ENCODE data around the gene HIVEP2.

Gene HIVEP2

DNA sequence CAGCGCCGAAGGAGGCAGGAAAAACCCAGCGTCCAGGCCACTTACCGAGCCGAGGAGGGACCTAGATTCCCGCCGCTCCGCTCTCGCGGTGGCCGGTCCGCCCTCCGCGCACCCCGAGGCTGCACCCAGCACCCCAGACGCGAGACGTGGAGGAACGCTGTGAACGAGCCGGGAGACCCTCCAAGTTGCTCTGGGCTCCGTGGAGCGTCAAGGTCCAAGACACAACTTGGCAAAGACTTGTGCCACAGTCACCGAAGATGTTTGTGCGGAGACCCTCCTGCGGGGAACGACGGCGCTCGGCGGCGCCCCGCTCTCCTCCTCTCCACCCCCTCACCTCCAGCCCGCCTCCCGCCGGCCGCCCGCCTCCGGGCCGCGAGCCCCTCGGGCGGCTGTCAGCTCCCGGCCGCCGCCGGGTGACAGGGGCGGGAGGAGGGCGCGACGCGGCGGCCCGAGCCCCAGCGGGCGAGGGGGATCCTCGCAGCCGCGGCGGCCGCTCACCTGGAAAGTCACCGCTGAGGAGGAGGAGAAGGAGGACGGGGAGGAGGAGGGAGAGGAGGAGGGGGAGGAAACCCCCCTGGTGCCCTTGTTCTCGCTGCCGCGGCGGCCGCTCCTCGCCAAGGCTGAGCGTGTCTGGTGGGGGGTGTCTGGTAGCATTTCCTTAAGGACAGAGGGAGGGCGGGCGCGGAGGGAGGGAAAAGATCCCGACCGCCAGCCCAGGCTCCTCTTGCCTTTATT lies 637 bp upstream of the HIVEP2 start:
- DNase-seq: no peak

DNA sequence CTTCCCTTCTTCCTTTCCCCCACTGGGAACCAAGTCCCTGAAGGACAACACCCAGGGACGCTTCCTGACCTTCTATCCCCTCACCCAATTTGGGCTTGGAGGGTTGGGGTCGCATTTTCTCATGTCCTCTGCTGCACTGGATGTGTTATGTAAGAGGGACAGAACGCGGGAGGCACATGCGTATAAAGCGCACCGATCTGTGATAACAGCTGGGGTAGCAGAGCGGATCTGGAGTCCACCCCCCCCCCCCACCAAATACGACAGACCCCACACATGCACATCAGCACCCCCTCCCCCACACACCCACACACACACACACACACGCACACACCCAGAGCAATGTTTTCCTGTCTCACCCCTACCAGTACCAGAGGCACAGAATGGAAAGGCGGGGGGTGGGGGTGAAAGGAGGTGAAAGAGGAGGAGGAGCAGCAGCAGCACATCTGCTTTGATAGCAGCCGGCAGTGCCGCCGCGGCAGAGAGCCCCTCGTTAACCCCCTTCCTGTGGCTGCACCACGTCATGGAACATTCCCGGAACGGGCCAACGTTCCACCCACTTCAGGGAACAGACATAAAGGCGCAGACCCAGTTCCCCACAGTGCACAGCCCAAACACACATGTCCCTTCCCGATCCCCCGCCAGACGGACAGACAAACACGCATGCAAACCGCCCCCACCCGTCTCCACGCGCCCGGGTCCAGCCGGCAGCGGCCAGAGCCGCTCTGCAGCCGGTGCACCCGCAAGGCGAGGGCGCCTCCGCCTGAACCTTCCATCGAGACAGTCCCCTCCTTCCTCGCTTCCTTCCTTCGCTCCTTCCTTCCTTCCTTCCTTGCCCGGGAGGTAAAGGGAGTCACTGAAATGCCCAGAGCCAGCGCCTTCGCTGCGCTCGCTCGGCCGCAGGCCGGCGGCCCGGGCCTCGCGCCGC lies 590 bp downstream of the HIVEP2 start:
- no peak for DNase-seq

DNA sequence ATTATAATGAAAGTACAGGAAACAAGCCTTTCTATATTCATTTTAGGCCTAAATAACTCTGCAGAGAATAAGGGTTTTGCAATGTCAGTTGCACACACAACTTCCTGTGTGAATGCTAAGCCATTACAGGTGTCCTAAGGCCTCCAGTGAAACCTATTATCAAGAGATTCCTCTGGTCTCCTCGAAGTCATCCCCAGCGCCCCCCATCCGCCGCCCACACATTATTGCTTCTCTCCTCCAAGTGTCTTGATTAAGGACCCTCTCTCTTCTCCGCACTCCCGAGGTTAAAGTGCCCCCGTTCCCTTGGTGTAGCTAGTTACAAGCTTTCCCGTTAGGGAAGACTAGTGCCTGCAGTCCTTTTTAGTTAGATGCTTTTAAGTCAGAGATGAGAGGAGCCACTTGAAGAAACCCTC lies 1.3 kb downstream of the HIVEP2 start:
- no peak for DNase-seq

DNA sequence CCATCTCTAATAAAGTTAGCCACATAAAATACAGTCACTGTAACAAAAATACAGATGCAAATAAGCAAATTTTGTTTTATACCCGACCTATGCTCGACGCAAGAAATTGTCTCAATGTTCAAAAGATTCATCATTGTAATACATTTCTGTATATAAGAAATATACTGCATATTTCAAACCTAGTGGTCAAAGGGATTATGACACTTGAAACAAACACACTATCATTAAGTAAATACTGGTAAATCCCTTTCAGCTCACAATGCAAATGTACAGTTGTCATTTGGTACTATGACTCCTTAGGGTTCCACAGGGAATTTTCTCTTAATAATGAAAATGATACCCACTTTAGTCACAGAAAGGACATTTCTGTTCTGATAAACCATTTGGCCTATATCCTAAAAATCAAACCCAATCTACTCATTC lies 2.2 kb downstream of the HIVEP2 start:
- no peak for DNase-seq

DNA sequence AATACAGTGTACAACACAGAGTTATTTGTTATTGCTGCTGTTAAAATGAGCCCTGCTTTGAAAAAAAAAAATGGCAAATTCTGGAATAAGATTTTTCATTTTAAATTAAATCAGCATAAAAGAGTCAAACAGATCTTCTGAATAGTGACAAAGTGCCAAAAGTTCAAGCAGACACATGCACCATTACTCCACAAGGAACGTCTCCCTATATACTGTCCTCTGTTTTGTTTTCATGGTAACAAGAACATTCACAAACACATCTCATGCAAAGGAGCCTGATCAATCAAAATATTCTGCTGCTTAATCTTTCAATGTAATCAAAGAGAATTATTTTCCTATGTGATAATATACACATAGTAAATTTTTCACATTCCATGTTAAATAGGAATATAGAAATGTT lies 2.7 kb downstream of the HIVEP2 start:
- no peak for DNase-seq

DNA sequence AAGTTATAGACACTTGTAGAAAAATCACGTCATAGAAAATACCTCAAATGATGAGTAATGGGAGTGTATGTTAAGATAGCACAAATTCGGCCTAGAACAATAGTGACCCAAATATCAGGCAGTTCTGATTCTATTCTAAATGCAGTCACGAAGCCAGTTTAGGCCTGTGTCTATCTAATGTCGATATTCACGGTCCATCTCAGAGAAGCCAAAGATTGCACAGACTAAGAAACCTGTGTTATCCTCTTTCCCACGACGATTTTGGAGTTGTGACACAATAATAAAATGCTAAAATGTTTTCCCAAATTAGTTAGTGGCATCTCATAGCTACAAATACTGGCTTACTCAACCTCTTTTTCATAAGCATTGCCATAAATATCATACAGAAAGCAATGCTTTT lies 4.0 kb downstream of the HIVEP2 start:
- DNase-seq: no peak

- DNase-seq: no peak
These were observed 4.5 kb downstream of the HIVEP2 start for GRCh38 chr6:142940487-142940886.

DNA sequence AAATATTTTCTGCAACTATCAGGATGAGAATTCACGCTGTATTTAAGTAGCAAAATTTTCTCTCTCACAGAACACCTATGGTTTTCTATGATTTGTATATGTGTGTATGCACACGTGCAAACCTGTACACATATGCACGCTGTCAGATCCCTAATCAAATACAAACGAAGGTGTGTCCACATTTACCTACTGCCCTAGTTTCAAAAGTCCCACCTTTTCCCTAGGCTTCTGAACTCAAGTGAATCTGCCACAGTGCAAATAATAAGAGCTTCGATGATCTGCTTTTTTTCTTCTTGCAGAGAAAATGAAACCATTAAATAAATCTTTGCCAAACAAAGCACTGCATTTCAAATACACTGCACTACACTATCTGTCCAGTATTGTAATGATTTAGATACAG lies 6.5 kb downstream of the HIVEP2 start:
- no peak for DNase-seq

- DNase-seq: no peak
These were observed 7.0 kb downstream of the HIVEP2 start for GRCh38 chr6:142937986-142938385.

- no peak for DNase-seq
These were observed 9.1 kb downstream of the HIVEP2 start for GRCh38 chr6:142935553-142936517.

DNA sequence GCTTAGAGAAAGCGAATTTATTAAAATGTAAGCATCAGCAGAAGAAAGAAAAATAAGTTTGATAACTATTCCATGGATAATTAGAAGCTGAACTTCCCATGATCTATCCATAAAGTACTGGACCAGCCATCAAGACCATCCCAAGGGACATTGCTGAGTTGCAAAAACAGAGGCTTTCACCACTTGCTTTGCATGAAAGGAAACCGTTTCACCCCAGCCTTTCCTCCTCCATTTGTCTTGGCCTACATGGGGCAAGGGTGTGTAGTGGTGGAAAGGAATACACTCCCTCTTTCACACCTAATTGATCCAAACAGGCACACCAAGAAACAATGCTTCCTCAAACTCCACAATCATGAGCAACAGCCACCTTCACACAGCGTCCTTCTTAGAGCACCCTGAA lies 10.4 kb downstream of the HIVEP2 start:
- DNase-seq: no peak

DNA sequence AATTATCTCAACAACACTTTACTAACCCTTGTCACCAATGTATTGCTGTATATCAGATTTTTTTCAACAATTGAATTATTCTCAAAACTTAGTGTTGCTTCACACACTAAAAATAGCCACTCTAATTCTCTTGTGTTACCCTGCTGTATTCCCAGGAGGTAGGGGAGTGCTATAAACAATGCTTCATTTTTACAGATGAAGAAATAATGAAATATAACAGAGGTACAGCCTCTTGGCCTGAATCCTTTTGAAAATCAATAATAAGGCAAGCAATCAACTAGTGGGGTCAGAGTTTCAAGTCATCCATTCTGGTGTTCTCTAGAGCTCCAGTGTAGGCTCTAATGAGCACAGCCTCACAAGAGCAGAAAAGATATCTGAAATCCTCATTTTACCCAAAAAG lies 10.9 kb downstream of the HIVEP2 start:
- no peak for DNase-seq

- DNase-seq: no peak
These were observed 11.3 kb downstream of the HIVEP2 start for GRCh38 chr6:142933701-142934100.

GRCh38 chr6:142932889-142933288 lies 12.1 kb downstream of the HIVEP2 start:
- no peak for DNase-seq

DNA sequence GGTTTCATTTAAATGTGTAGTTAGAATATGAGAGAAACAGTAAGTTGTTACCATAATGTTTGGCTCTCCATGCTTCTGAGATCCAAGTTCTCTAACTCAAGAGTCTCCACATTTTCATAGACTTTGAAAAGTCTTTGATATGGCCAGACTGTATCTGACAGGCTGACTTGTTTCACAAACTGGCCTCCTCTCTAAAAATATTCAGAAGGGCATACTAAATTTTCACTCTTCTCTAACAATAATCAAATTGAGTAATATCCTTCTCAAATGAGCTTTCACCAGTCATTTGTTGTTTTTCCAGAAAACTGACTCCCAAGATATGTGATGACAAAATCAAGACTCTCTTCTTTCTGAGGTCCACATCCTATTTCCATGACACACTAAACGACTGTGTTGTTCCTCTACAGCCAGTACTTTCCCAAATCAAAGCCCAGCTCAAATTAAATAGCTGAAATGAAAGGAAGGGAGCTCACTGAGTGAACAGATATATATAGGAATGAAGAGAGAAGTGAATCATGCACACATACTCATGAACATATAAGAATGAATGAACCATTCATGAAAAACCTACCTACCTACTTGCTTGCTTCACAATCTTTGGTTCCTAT lies 15.1 kb downstream of the HIVEP2 start:
- no peak for DNase-seq

DNA sequence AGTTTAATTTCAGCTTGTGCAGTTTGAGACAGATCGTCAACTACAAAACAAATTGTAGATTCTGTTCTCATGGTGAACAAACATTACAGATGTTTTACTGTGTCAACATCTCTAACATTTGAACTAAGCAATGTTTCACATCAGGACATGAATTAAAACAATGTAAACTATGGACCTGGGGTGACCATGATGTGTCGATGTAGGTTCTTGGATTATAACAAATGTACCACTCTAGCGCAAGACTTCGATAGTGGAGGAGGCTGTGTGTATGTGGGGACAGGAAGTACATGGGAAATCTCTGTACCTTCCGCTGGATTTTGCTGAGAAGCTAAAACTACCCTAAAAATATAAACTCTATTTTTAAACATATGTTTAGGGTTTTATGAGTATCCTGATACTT lies 17.1 kb downstream of the HIVEP2 start:
- no peak for DNase-seq

GRCh38 chr6:142927271-142927580 lies 17.8 kb downstream of the HIVEP2 start:
- no peak for DNase-seq

GRCh38 chr6:142926494-142927270 lies 18.3 kb downstream of the HIVEP2 start:
- DNase-seq: no peak

DNA sequence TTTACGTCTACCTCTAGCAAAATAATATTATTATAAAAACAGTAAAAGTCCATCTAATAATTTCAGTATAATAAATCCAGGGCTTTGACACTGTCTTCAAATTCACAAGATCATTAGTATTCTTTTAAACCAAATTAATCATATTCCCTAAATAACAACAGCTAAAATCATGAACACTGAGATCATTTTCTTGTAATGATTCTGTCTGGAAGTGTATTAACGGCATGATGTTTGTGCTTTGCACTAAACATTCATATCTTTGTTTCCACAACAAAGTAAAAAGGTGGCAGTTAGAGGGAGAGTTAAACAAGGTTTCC lies 18.8 kb downstream of the HIVEP2 start:
- DNase-seq: no peak

DNA sequence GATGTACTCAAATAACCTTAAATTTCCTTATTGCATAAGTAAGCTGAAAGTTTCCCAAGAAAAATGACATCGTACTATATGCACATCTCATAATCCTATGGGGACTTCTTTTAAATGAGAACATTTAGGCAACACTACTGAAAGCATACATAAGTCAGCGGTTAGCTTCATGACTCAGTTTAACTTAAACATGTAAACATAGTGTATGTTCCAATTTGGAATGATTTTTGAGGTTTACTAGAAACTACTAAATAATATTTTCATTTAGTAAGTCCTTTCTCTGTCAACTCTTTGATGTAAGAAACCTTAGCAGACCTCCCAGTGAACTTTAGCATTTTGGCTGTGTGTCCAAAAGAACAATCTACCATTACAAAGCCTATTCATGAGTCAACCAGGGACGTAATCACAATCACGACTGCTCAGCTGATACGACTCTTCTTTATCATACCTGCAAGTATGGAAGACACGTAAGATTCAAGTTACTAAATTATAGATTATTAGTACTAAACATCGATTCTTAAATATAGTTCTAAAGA lies 19.3 kb downstream of the HIVEP2 start:
- DNase-seq: no peak

GRCh38 chr6:142918339-142919042 lies 26.5 kb downstream of the HIVEP2 start:
- DNase-seq: no peak
